Neuron (in vitro differentiated cells): Measurements from ENCODE around the gene WDR88.
"Not testable (repeated sequence)": the region's sequence is repeated elsewhere in the genome, so short reads cannot be mapped to it uniquely, and the experiment has no call there.

Experiments
- H2AFZ ChIP-seq: one replicate; pipeline ENCODE4 v1.6.1; 2013; ENCODE audit warnings: low read depth, mild to moderate bottlenecking, inconsistent platforms, low read length, moderate library complexity
- H3K27me3 ChIP-seq: one replicate; pipeline ENCODE4 v1.6.1; 2013; ENCODE audit warnings: low read length; ENCODE audit not compliant: insufficient read depth
- H3K36me3 ChIP-seq: one replicate; pipeline ENCODE4 v1.6.1; 2013; ENCODE audit warnings: low read length; ENCODE audit not compliant: insufficient read depth
- H3K4me1 ChIP-seq: one replicate; pipeline ENCODE4 v1.6.1; 2013; ENCODE audit warnings: low read length; ENCODE audit not compliant: insufficient read depth
- H3K4me3 ChIP-seq: 2 replicates; pipeline ENCODE4 v1.5.1; 2013; ENCODE audit warnings: mild to moderate bottlenecking, low read length, moderate library complexity
- H3K9me3 ChIP-seq: one replicate; pipeline ENCODE4 v1.6.1; 2013; ENCODE audit warnings: low read length

Gene WDR88

GRCh38 chr19:33139165-33139564 is 7.3 kb downstream of the WDR88 start:
- Histone ChIP-seq H3K9me3 (no peaks in the 10 kb centered on the region), H3K4me3 (no peak overlapping the region), H3K27me3 (no peaks in the 10 kb centered on the region), H2AFZ (no peak overlapping the region), H3K4me1 (no peaks in the 10 kb centered on the region), H3K36me3 (no peaks in the 10 kb centered on the region)

DNA sequence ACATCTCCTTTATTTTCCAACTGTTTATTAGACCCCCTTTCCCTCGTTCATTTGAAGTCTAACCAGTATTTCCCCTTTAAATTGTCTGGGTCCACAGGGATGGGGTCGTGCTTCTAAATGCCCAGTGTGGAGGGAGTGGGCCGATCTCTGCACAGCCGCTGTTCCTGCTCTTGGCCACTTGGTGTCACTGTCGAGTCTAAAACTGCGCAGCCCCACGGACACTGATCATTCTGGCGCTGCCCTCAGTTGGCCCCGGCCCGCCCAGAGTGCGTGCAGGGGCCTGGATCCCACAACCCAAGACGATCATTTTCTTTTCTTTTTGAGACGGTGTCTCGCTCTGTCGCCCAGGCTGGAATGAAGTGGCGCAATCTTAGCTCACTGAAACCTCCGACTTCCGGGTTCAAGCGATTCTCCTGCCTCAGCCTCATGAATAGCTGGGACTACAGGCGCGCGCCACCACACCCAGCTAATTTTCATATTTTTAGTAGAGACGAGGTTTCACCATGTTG is 12.0 kb downstream of the WDR88 start:
- Histone ChIP-seq H2AFZ (no peak overlapping the region), H3K4me1 (no peaks in the 10 kb centered on the region), H3K4me3 (no peak overlapping the region), H3K9me3 (no peaks in the 10 kb centered on the region), H3K27me3 (no peaks in the 10 kb centered on the region), H3K36me3 (no peaks in the 10 kb centered on the region)

- H3K9me3 ChIP-seq: no peaks in the 10 kb centered on the region
- no peak overlapping the region for H3K4me3 ChIP-seq
- H3K4me1 ChIP-seq: no peaks in the 10 kb centered on the region
- H3K36me3 ChIP-seq: no peaks in the 10 kb centered on the region
- no peak overlapping the region for H2AFZ ChIP-seq
- H3K27me3 ChIP-seq: no peaks in the 10 kb centered on the region
Measured at GRCh38 chr19:33146209-33146608, 14.3 kb downstream of the WDR88 start.

- Histone ChIP-seq H3K4me3 (no peak overlapping the region), H3K27me3 (no peaks in the 10 kb centered on the region), H2AFZ (no peak overlapping the region), H3K4me1 (no peaks in the 10 kb centered on the region), H3K36me3 (no peaks in the 10 kb centered on the region), H3K9me3 (no peaks in the 10 kb centered on the region)
Measured at GRCh38 chr19:33147538-33147937, 15.6 kb downstream of the WDR88 start.

- Histone ChIP-seq H3K9me3 (no peaks in the 10 kb centered on the region), H3K36me3 (no peaks in the 10 kb centered on the region)
Measured at GRCh38 chr19:33150852-33151518, 19.1 kb downstream of the WDR88 start.

DNA sequence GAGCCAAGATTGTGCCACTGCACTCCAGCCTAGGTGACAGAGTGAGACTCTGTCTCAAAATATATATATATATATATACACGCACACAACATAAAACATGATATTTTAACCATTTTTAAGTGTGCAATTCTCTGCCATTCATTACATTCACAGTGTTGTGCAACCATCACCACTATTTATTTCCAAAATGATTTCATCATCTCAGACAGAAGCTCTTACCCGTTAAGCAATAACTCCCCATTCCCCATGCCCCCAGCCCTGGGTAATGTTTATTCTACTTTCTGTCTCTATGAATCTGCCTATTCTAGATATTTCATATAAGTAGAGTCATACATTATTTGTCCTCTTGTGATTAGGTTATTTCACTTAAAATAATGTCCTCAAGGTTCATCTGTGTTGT is 20.3 kb downstream of the WDR88 start:
- Histone ChIP-seq H3K9me3 (no peaks in the 10 kb centered on the region), H3K4me3 (no peak overlapping the region), H3K36me3 (no peaks in the 10 kb centered on the region), H3K4me1 (no peaks in the 10 kb centered on the region), H3K27me3 (no peaks in the 10 kb centered on the region), H2AFZ (no peak overlapping the region)

More at GRCh38 chr19:33150852-33151518, 19.1 kb downstream of the WDR88 start:
- Histone ChIP-seq H3K4me3 (no peak overlapping the region), H3K4me1 (no peaks in the 10 kb centered on the region), H2AFZ (no peak overlapping the region), H3K27me3 (no peaks in the 10 kb centered on the region)

DNA sequence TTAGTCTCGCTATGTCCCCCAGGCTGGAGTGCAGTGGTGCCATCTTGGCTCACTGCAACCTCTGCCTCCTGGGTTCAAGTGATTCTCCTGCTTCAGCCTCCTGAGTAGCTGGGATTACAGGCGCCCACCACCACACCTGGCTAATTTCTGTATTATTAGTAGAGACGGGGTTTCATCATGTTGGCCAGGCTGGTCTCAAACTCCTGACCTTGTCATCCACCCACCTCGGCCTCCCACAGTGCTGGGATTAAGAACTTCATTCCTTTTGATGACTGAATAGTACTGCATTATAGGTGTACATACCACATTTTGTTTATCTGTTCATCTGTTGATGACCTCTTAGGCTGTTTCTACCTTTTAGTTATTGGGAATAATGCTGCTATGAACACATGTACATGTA is 20.7 kb downstream of the WDR88 start:
- not testable (repeated sequence) for H3K36me3 ChIP-seq, H3K9me3 ChIP-seq, H3K27me3 ChIP-seq, H2AFZ ChIP-seq, H3K4me3 ChIP-seq, H3K4me1 ChIP-seq

GRCh38 chr19:33154313-33154712 is 22.4 kb downstream of the WDR88 start:
- H2AFZ ChIP-seq, H3K4me1 ChIP-seq, H3K36me3 ChIP-seq, H3K4me3 ChIP-seq, H3K9me3 ChIP-seq, H3K27me3 ChIP-seq: not testable (repeated sequence)

DNA sequence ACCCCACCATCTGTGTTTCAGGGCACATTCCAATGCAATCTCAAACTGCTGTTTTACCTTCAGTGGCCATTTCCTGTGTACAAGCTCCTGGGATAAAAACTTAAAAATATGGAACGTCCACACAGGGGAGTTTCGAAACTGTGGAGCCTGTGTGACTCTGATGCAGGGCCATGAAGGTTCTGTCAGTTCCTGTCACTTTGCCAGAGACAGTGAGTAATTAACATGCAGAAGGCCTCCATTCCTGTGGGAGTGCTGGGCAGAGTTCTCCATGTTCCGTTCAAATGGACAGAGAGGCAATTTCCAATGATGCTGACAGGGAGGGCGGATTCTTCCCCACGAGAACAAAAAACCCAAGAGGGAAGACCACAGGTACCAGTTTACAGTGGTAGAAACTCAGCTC is 24.4 kb downstream of the WDR88 start:
- no peaks in the 10 kb centered on the region for H3K36me3 ChIP-seq
- H3K4me1 ChIP-seq: no peaks in the 10 kb centered on the region
- H3K4me3 ChIP-seq: no peak overlapping the region
- H3K9me3 ChIP-seq: no peaks in the 10 kb centered on the region
- H2AFZ ChIP-seq: no peak overlapping the region
- H3K27me3 ChIP-seq: no peaks in the 10 kb centered on the region

DNA sequence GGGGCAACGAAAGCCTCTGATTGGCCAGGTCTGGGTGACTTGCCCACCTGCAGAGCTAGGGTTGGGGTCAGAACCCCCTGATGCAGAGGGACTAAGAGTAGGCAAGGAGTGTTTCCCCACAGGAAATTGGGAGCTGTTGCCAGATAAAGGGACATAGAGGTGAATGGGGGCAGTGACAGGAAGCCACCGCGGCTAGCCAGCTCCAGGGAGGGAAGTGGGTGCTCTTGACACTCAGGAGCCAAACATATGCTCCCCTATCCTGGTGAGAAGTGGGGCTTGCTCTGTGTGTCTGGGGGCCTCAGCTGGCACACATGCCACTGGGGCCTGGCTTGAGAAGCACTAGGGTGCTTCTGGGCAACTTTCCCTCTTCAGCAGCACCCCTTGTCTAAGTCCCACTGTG is 26.0 kb downstream of the WDR88 start:
- Histone ChIP-seq H3K4me3 (no peak overlapping the region), H3K9me3 (no peaks in the 10 kb centered on the region), H2AFZ (no peak overlapping the region), H3K36me3 (no peaks in the 10 kb centered on the region), H3K4me1 (no peaks in the 10 kb centered on the region), H3K27me3 (no peaks in the 10 kb centered on the region)

DNA sequence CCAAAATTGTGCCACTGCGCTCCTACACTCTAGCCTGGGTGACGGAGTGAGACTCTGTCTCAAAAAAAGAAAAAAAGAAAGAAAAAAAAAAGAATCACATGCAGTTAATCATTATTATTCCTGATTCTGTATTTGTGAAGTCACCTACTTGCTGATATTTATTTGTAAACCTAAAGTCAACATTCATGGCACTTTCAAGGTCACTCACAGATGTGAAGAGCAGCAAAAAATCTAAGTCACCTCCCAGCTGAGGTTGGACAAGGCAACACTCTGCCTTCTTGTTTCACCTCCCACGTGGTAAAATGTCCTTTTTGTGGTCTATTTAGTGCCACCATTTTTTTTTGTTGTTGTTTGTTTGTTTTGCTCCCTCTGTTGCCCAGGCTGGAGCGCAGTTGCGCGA is 26.5 kb downstream of the WDR88 start:
- H3K36me3 ChIP-seq: no peaks in the 10 kb centered on the region
- no peaks in the 10 kb centered on the region for H3K27me3 ChIP-seq
- H3K4me3 ChIP-seq: no peak overlapping the region
- H3K9me3 ChIP-seq: no peaks in the 10 kb centered on the region
- H3K4me1 ChIP-seq: no peaks in the 10 kb centered on the region
- no peak overlapping the region for H2AFZ ChIP-seq

DNA sequence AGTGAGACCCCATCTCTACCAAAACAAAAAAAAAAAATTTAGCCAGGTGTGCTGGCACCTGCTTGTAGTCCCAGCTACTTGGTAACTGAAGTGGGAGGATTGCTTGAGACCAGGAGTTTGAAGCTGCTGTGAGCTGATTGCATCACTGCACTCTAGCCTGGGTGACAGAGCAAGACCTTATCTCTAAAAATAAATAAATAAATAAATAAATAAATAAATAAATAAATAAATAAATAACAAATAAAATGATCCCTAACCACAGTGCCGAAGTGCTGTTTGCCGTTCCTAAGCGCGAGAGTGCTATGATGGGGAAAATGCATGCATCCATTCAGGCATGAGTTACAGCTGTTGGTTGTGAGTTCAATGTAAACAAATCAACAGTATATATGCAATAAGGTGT is 27.2 kb downstream of the WDR88 start:
- Histone ChIP-seq H3K36me3 (no peaks in the 10 kb centered on the region), H2AFZ (no peak overlapping the region), H3K4me3 (no peak overlapping the region), H3K4me1 (no peaks in the 10 kb centered on the region), H3K9me3 (no peaks in the 10 kb centered on the region), H3K27me3 (no peaks in the 10 kb centered on the region)

- H3K4me1 ChIP-seq: no peaks in the 10 kb centered on the region
- no peaks in the 10 kb centered on the region for H3K9me3 ChIP-seq
Measured at GRCh38 chr19:33159893-33160292, 28.0 kb downstream of the WDR88 start.

DNA sequence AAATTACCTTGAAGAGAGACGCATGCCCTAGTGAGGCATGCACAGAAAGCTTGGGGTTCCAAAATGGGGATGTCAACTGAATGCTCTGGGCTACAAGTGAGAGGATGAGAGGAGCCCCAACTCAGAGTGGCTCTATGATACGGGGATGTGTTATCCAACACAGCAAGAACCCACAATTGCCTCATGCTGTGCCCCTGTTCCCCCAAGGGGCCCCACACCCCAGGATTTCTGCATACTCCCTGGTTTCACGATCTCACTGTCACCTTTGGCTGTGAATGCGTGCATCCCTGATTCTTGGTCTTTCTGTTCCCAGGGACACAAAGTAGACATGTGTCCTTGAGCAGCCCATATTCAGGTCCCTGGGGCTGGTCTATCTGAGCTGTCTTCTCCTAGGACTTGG is 29.3 kb downstream of the WDR88 start:
- Histone ChIP-seq H3K9me3 (no peaks in the 10 kb centered on the region), H3K27me3 (no peaks in the 10 kb centered on the region), H3K4me1 (no peaks in the 10 kb centered on the region), H2AFZ (no peak overlapping the region), H3K4me3 (no peak overlapping the region), H3K36me3 (no peaks in the 10 kb centered on the region)

More at GRCh38 chr19:33159893-33160292, 28.0 kb downstream of the WDR88 start:
- no peak overlapping the region for H3K4me3 ChIP-seq
- H3K27me3 ChIP-seq: no peaks in the 10 kb centered on the region
- no peaks in the 10 kb centered on the region for H3K36me3 ChIP-seq
- no peak overlapping the region for H2AFZ ChIP-seq
